Measurements from ENCODE around the gene INS.

DNA sequence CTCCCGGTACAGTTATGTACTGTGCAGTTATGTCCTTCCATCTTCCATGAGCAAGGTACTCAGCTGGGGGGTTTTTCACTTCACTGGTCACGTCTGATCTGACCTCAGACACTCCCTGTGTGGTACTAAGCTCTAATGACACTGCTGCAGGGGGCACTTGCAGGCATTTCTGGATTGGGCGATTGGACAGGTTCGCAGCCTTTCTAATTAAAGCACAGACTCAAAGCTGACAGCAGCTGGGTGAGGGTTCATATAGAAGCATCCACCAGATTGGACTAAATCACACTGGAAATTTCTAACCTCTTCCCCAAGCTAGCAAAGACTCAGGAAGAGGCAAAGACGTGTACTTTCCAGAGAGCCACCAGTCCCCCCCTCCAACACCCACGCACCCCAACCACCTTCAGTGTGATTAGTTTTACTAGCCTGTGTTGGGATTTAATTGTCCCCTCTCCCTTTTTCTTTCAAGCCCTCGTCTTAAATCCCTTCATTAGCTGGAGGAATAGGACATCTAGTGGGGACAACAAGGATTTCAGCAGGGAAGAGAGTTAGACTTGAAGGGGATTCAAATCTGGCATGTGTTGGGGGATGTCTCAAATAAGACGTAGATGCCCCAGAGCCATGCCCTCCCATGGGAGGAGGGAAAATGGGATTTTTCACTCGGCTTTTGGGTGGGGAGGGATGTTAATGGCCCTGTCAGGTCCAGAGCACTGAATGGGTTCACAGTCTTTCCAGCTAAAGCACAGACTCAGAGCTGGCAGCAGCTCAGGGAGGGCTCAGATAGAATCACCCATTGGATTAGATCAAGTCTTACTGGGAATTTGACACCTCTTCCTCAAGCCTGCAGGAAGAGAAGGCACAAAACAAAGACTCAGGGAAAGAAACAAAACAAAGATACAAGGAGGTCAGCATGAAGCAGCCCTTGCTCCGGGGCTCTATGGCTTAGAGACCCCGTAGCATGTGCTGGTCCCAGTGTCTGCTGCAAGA is 10.9 kb downstream of the INS start:
- TF ChIP-seq, protein P1, sequence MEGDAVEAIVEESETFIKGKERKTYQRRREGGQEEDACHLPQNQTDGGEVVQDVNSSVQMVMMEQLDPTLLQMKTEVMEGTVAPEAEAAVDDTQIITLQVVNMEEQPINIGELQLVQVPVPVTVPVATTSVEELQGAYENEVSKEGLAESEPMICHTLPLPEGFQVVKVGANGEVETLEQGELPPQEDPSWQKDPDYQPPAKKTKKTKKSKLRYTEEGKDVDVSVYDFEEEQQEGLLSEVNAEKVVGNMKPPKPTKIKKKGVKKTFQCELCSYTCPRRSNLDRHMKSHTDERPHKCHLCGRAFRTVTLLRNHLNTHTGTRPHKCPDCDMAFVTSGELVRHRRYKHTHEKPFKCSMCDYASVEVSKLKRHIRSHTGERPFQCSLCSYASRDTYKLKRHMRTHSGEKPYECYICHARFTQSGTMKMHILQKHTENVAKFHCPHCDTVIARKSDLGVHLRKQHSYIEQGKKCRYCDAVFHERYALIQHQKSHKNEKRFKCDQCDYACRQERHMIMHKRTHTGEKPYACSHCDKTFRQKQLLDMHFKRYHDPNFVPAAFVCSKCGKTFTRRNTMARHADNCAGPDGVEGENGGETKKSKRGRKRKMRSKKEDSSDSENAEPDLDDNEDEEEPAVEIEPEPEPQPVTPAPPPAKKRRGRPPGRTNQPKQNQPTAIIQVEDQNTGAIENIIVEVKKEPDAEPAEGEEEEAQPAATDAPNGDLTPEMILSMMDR (conservative IDR thresholded peaks at IDR 0.05; ENCODE audit: low read depth, low read length): peak; percentile 56
- no peak for TF ChIP-seq EZH2 (IDR thresholded peaks at IDR 0.05; ENCODE audit: borderline replicate concordance, low read depth, low read length, poor library complexity, severe bottlenecking)
